Heart left ventricle (tissue), 13 donors: ENCODE data around the gene MYH11.

ENCODE experiments used
- POLR2A ChIP-seq, 2 donors: fragments of 450-650 bp; IDR thresholded peaks; one replicate each; pipeline ENCODE4 v1.6.1; 2017; ENCODE audit warnings: antibody characterized with exemption in 2 of 2, mild to moderate bottlenecking in 2 of 2, moderate library complexity in 2 of 2
- TF ChIP-seq, protein P1 (sequence below), 12 donors: fragments of 200-600 bp; sonication (generic) in 4 of 12; IDR thresholded peaks; one replicate each; pipeline versions ENCODE4 v1.5.0 to v1.8.0; 2018 to 2022; ENCODE audit warnings: antibody characterized with exemption in 12 of 12, mild to moderate bottlenecking in 5 of 12
- donor health status: ischemic (EF 13 %, LVEDD 7.1; RV severe dilation, severe dysfunction).
- donor health status: DM: no; HTN: yes; CAD: no.
- donor health status: DM: no; HTN: no; CAD: no.
- donor health status: ischemic (EF 25% LVEDD 6.9; RV normal size, moderate dysfunction).
- donor health status: ischemic (EF 25% LVEDD 5.7; RV mildly dilated, moderate dysfunction).
- donor health status: ischemic (EF 35%, LVEDD 5.7; RV mildly dilated, moderate dysfunction).
- donor health status: nonischemic (EF 11% LVEDD 7.7; RV severe dilation, severe dysfunction).
- donor health status: DM: yes; HTN: yes; CAD: no.
- donor health status: PGD.
- donor health status: ischemic (EF 29% LVEDD 5.4; RV normal size, mild dysfunction).
- donor health status: nonischemic (EF 23%, LVEDD 6.1; RV moderate dilation, normal function).

DNA sequence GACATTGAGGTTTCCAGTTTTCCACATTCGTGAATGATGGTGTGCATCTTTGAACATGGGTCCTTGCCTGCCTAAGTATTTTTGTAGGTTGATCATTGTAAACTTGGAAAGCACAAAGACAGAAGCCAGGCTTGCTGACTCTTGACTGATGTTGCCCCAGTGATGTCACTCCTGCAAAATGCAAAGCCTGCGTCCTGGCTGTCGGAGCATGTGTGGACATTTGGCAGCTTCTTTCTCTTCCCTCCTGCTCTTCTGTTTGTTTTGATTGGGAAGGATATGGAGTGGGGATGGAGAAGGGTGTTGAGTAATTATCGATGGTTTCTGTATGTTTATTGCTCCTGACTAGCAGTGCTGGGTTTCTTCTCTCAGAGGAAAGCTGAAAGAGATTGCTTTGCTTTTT lies 203.6 kb downstream of the MYH11 start:
- TF ChIP-seq, protein P1, sequence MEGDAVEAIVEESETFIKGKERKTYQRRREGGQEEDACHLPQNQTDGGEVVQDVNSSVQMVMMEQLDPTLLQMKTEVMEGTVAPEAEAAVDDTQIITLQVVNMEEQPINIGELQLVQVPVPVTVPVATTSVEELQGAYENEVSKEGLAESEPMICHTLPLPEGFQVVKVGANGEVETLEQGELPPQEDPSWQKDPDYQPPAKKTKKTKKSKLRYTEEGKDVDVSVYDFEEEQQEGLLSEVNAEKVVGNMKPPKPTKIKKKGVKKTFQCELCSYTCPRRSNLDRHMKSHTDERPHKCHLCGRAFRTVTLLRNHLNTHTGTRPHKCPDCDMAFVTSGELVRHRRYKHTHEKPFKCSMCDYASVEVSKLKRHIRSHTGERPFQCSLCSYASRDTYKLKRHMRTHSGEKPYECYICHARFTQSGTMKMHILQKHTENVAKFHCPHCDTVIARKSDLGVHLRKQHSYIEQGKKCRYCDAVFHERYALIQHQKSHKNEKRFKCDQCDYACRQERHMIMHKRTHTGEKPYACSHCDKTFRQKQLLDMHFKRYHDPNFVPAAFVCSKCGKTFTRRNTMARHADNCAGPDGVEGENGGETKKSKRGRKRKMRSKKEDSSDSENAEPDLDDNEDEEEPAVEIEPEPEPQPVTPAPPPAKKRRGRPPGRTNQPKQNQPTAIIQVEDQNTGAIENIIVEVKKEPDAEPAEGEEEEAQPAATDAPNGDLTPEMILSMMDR (IDR thresholded peaks at IDR 0.05): no peak
- no peak for TF ChIP-seq POLR2A (IDR thresholded peaks at IDR 0.05)
